Right cardiac atrium (tissue), 5 donors: ENCODE data around the gene PGA4. TPM values are rescaled to one million over a fixed set of nuclear protein-coding genes. Genes with fewer than 3 reads are reported as not detected.

ENCODE experiments used
- ATAC-seq, 2 donors: fragments of 200-7000 bp; cut with Tn5 transposase; one replicate each; pipeline versions ENCODE4 v1.8.0 to v1.9.1; 2020; ENCODE audit warnings: moderate library complexity in 2 of 2, mild to moderate bottlenecking in 1 of 2
- DNase-seq, 3 donors: peaks; one replicate each; pipeline ENCODE4 v3.0.0-alpha.2; 2020
- H3K27ac ChIP-seq: one replicate; pipeline ENCODE4 v1.5.1; 2013; ENCODE audit warnings: mild to moderate bottlenecking, low read length, control low read depth, moderate library complexity
- H3K27me3 ChIP-seq: one replicate; pipeline ENCODE4 v1.6.1; 2013; ENCODE audit not compliant: control insufficient read depth, insufficient read depth
- H3K4me1 ChIP-seq: one replicate; pipeline ENCODE4 v1.6.1; 2013; ENCODE audit warnings: low read length; ENCODE audit not compliant: control insufficient read depth, insufficient read depth
- H3K4me3 ChIP-seq: one replicate; pipeline ENCODE4 v1.5.1; 2013; ENCODE audit warnings: low read length, control low read depth
- H3K9me3 ChIP-seq: one replicate; pipeline ENCODE4 v1.6.1; 2013; ENCODE audit warnings: low read length; ENCODE audit not compliant: control insufficient read depth
- WGBS: extraction: QIAGEN DNeasy Blood & Tissue Kit; methylation state at CpG from one replicate; pipeline ENCODE4 v1.1.7; 2013; 5-methylcytosine and 5-hydroxymethylcytosine counted together
- intact Hi-C, 4 donors: fragments of 100-400 bp; cut with DNase I; formaldehyde crosslinking; loops; one replicate each; pipeline versions ENCODE4 v1.11.0 to v1.14.0; 2022 to 2023
- polyA plus RNA-seq: library from polyadenylated mRNA; stranded (reverse); fragments of 200-250 nt; gene quantifications from one replicate; pipeline ENCODE4 v1.2.3, GENCODE V29; 2013
- total RNA-seq, 4 donors: library from RNA; stranded (reverse); fragmentation: NEBNext Ultra II Directional; extraction: Animal tissue kit (Norgen Biotek cat#: 25700); gene quantifications; one replicate each; pipeline ENCODE4 v1.2.1, GENCODE V29; 2021
- donor health status: healthy with polysubstance abuse.
- donor health status: DM: no; HTN: yes; CAD: no.
- donor health status: DM: no; HTN: no; CAD: no.
- donor health status: DM: no; HTN: yes; CAD: no; lungs with severe emphysema.
- donor health status: DM: yes; HTN: yes; CAD: no.

PGA4 gene
- total and polyA plus RNA-seq, 5 donors: 0.71 to 7.4 (median 4.1) TPM

DNA sequence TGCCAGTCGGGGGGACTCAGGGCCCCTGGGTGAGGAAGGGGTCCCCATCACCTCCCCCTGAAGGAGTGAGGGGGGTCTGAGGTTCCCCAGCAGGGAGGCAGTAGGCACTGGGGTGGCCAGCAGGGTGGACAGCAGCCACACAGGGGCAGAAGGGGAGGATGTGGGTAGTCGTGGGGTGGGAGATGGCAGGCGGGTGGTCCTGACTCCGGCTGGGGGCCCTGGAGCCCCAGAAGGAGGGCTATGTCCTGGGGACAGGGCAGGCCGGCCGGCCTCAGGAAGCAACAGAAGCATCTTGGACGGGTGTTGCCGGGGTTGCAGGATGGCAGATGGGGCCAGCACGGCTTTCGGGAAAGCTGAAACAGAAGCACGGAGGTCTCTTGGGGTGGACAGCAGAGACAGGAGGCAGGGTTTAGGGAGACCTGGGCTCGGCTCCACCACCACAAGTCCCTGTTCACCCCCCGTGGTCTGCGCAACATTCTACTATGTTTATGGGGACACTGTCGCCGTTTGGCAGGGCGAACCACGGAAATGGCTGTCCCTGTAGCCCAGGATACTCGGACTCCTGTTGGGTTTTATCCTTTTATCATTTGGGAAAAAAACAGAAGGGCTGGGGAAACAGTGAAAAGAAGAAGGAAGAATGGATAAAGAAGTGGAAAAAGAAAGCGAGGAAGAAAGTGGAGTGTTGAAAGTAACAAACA is 58.9 kb downstream of the PGA4 start:
- ATAC-seq: peak in 1 of 2 donors; percentile 34
- Histone ChIP-seq H3K27ac (no peak overlapping the region), H3K4me3 (no peak overlapping the region), H3K9me3 (no peaks in the 10 kb centered on the region), H3K4me1 (no peaks in the 10 kb centered on the region), H3K27me3 (no peaks in the 10 kb centered on the region)
- 90% methylated on average over 20 of the region's 20 CpGs for WGBS
- intact Hi-C loops: no loop called here
- DNase-seq: no peak

Other genes with a start within 250 kb of the PGA4 start
- under 1 TPM; 0.25 to 0.72 (median 0.40) TPM for gene CD5, start 119.9 kb upstream of the PGA4 start, total RNA-seq
- gene CD5, start 119.9 kb upstream of the PGA4 start, polyA plus RNA-seq: 0.05 TPM
- 10 to 100 TPM; 17.6 to 25.4 (median 19.6) TPM for gene VPS37C, start 60.9 kb upstream of the PGA4 start, total RNA-seq
- 14.6 TPM for gene VPS37C, start 60.9 kb upstream of the PGA4 start, polyA plus RNA-seq
- 1 to 10 TPM in 3 of 4 donors, under 1 TPM in 1; 0.59 to 2.5 (median 1.6) TPM for gene PGA3, start 18.8 kb upstream of the PGA4 start, total RNA-seq
- gene PGA3, start 18.8 kb upstream of the PGA4 start, polyA plus RNA-seq: 1.7 TPM
- gene PGA5, start 18.8 kb downstream of the PGA4 start, total RNA-seq: 1 to 10 TPM in 2 of 4 donors, under 1 TPM in 2; 0.54 to 3.4 (median 0.81) TPM
- gene PGA5, start 18.8 kb downstream of the PGA4 start, polyA plus RNA-seq: 3.6 TPM
- 1 to 10 TPM in 3 of 4 donors, under 1 TPM in 1; 0.97 to 2.2 (median 1.3) TPM for gene VWCE, start 73.0 kb downstream of the PGA4 start, total RNA-seq
- gene VWCE, start 73.0 kb downstream of the PGA4 start, polyA plus RNA-seq: 0.70 TPM
- 100 to 1,000 TPM; 126 to 132 (median 130) TPM for gene DDB1, start 110.8 kb downstream of the PGA4 start, total RNA-seq
- gene DDB1, start 110.8 kb downstream of the PGA4 start, polyA plus RNA-seq: 103 TPM
- gene TKFC, start 110.9 kb downstream of the PGA4 start, total RNA-seq: 10 to 100 TPM; 12.7 to 19.0 (median 16.7) TPM
- gene TKFC, start 110.9 kb downstream of the PGA4 start, polyA plus RNA-seq: 15.7 TPM
- 10 to 100 TPM; 15.0 to 18.5 (median 17.9) TPM for gene CYB561A3, start 139.5 kb downstream of the PGA4 start, total RNA-seq
- 11.6 TPM for gene CYB561A3, start 139.5 kb downstream of the PGA4 start, polyA plus RNA-seq
- gene TMEM138, start 140.0 kb downstream of the PGA4 start, total RNA-seq: 10 to 100 TPM; 24.0 to 27.4 (median 26.9) TPM
- gene TMEM138, start 140.0 kb downstream of the PGA4 start, polyA plus RNA-seq: 23.9 TPM
- gene TMEM216, start 170.2 kb downstream of the PGA4 start, total RNA-seq: 1 to 10 TPM; 4.6 to 7.5 (median 5.4) TPM
- 6.8 TPM for gene TMEM216, start 170.2 kb downstream of the PGA4 start, polyA plus RNA-seq
- 10 to 100 TPM; 40.8 to 49.2 (median 43.5) TPM for gene CPSF7, start 207.6 kb downstream of the PGA4 start, total RNA-seq
- 26.0 TPM for gene CPSF7, start 207.6 kb downstream of the PGA4 start, polyA plus RNA-seq
- 10 to 100 TPM; 32.9 to 41.2 (median 33.3) TPM for gene SDHAF2, start 207.8 kb downstream of the PGA4 start, total RNA-seq
- gene SDHAF2, start 207.8 kb downstream of the PGA4 start, polyA plus RNA-seq: 57.8 TPM